Activated T-cell treated with anti-CD3 and anti-CD28 coated beads, Interleukin-2, amount 50 U/mL, for 24 hours (primary cell): ENCODE measurements around the gene LRMDA.

ENCODE experiments used
- DNase-seq: peaks from one replicate; pipeline ENCODE4 v3.0.0-alpha.2; 2020
- H3K27ac Mint-ChIP-seq: 2 replicates; pipeline ENCODE4 v1.8.0; 2020; ENCODE audit warnings: mild to moderate bottlenecking, mixed read lengths
- H3K27me3 Mint-ChIP-seq: 2 replicates; pipeline ENCODE4 v1.8.0; 2020; ENCODE audit warnings: mixed read lengths
- H3K36me3 Mint-ChIP-seq: 2 replicates; pipeline ENCODE4 v1.8.0; 2020; ENCODE audit warnings: low read depth, mixed read lengths
- H3K4me1 Mint-ChIP-seq: 2 replicates; pipeline ENCODE4 v1.8.0; 2020; ENCODE audit warnings: low read depth, mixed read lengths
- H3K4me3 Mint-ChIP-seq: 2 replicates; pipeline ENCODE4 v1.8.0; 2020; ENCODE audit warnings: mild to moderate bottlenecking, moderate library complexity, mixed read lengths
- H3K9me3 Mint-ChIP-seq: 2 replicates; pipeline ENCODE4 v1.8.0; 2020; ENCODE audit warnings: mixed read lengths

LRMDA gene

GRCh38 chr10:76354212-76354738 lies 922.9 kb downstream of the LRMDA start:
- H3K36me3 Mint-ChIP-seq = no peaks in the 10 kb centered on the region
- H3K4me3 Mint-ChIP-seq = no peak overlapping the region
- H3K27me3 Mint-ChIP-seq = no peaks in the 10 kb centered on the region
- H3K9me3 Mint-ChIP-seq = no peaks in the 10 kb centered on the region
- no peak for DNase-seq
- no peaks in the 10 kb centered on the region for H3K4me1 Mint-ChIP-seq
- no peak overlapping the region for H3K27ac Mint-ChIP-seq

- Mint-ChIP-seq H3K9me3 (no peaks in the 10 kb centered on the region), H3K27ac (no peak overlapping the region), H3K4me3 (no peak overlapping the region), H3K36me3 (no peaks in the 10 kb centered on the region), H3K27me3 (no peaks in the 10 kb centered on the region), H3K4me1 (no peaks in the 10 kb centered on the region)
- DNase-seq = no peak
Observed at GRCh38 chr10:76354921-76355320, 923.5 kb downstream of the LRMDA start.

- Mint-ChIP-seq H3K9me3 (no peaks in the 10 kb centered on the region), H3K27ac (no peak overlapping the region), H3K4me1 (no peaks in the 10 kb centered on the region), H3K4me3 (no peak overlapping the region), H3K36me3 (no peaks in the 10 kb centered on the region), H3K27me3 (no peaks in the 10 kb centered on the region)
- no peak for DNase-seq
Observed at GRCh38 chr10:76356557-76356956, 925.1 kb downstream of the LRMDA start.

GRCh38 chr10:76357726-76358415 lies 926.4 kb downstream of the LRMDA start:
- DNase-seq = no peak
- Mint-ChIP-seq H3K9me3 (no peaks in the 10 kb centered on the region), H3K4me1 (no peaks in the 10 kb centered on the region), H3K4me3 (no peak overlapping the region), H3K27ac (no peak overlapping the region), H3K27me3 (no peaks in the 10 kb centered on the region), H3K36me3 (no peaks in the 10 kb centered on the region)

DNA sequence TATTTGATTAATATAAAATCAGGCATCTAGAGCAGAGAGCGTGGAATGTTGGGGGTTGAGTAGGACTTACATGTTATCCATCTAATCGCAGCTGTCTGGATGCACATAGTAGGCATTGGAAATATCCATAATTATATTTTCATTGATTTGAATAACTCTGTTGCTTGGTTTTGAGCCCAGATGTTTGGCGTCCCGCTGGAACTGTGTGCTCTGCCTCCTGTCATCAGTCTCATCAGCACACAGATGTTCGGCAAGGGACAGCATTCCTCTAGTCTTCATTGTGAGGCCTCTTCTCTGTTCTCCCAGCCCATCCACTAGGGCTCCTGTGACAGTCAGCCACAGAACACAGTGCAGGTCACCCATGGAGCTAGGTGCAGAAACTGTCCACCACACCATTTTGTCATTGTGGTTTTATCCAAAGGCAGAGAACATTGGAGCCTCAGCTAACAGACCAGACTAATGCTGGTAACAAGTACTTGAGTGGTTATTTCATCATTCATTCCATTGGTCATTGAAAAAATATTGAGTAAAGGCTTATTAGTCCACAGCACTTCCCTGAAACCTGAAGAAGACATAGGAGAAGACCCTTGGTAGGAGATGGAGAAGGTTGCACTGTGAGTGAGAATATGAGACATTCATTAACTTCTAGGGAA lies 927.4 kb downstream of the LRMDA start:
- H3K27me3 Mint-ChIP-seq = no peaks in the 10 kb centered on the region
- DNase-seq = no peak

DNA sequence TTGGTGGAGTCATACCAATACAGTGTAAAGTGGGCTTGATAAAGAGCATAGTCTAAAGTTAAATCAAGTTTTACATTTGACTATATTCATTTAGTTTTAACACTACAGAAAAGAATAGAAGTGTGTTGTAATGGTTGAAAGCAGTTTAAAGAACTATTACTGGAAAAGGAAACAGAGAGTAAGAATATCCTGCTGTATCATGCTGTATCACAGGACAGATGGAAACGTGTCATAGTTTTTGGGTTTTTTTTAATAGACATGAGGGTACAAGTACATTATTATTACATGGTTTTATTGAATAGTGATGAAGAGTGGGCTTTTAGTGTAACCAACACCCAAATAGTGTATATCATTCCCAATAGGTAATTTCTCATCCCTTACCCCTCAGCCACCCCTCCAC lies 944.3 kb downstream of the LRMDA start:
- Mint-ChIP-seq H3K4me1 (no peaks in the 10 kb centered on the region), H3K27ac (no peak overlapping the region), H3K36me3 (no peaks in the 10 kb centered on the region), H3K9me3 (no peaks in the 10 kb centered on the region), H3K4me3 (no peak overlapping the region), H3K27me3 (no peaks in the 10 kb centered on the region)
- DNase-seq = no peak

More for the DNA sequence above, 927.4 kb downstream of the LRMDA start:
- no peak overlapping the region for H3K4me3 Mint-ChIP-seq
- H3K9me3 Mint-ChIP-seq = no peaks in the 10 kb centered on the region
- H3K27ac Mint-ChIP-seq = no peak overlapping the region
- H3K36me3 Mint-ChIP-seq = no peaks in the 10 kb centered on the region
- no peaks in the 10 kb centered on the region for H3K4me1 Mint-ChIP-seq

DNA sequence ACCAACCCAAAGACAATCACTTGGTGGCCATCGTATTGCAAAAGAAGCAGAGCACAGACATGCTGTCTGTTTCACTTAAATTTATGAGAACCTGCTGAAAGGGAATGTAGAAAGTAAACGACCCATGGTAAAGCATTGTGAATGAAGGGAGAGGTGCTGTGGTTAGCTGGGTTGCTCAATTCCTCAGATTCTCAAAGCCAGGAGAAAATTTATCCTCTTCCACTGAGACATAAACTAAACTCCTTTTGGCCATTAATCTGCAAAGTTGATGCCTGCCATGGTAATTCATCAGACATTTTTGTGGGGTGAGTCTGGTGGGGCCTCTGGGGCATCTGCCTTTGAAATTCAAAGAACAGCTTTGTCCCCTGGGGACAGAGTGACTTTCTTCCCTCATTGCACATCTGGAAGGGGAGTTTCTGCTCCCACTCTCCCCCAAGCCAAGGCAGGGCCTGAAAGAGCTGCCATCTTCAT lies 951.0 kb downstream of the LRMDA start:
- H3K36me3 Mint-ChIP-seq = no peaks in the 10 kb centered on the region
- no peaks in the 10 kb centered on the region for H3K27me3 Mint-ChIP-seq
- H3K9me3 Mint-ChIP-seq = no peaks in the 10 kb centered on the region
- DNase-seq = no peak
- no peak overlapping the region for H3K27ac Mint-ChIP-seq
- H3K4me1 Mint-ChIP-seq = no peaks in the 10 kb centered on the region
- no peak overlapping the region for H3K4me3 Mint-ChIP-seq

GRCh38 chr10:76388321-76389023 lies 957.0 kb downstream of the LRMDA start:
- Mint-ChIP-seq H3K4me3 (no peak overlapping the region), H3K36me3 (no peaks in the 10 kb centered on the region), H3K27me3 (no peaks in the 10 kb centered on the region), H3K27ac (no peak overlapping the region), H3K4me1 (no peaks in the 10 kb centered on the region), H3K9me3 (no peaks in the 10 kb centered on the region)
- DNase-seq = no peak

DNA sequence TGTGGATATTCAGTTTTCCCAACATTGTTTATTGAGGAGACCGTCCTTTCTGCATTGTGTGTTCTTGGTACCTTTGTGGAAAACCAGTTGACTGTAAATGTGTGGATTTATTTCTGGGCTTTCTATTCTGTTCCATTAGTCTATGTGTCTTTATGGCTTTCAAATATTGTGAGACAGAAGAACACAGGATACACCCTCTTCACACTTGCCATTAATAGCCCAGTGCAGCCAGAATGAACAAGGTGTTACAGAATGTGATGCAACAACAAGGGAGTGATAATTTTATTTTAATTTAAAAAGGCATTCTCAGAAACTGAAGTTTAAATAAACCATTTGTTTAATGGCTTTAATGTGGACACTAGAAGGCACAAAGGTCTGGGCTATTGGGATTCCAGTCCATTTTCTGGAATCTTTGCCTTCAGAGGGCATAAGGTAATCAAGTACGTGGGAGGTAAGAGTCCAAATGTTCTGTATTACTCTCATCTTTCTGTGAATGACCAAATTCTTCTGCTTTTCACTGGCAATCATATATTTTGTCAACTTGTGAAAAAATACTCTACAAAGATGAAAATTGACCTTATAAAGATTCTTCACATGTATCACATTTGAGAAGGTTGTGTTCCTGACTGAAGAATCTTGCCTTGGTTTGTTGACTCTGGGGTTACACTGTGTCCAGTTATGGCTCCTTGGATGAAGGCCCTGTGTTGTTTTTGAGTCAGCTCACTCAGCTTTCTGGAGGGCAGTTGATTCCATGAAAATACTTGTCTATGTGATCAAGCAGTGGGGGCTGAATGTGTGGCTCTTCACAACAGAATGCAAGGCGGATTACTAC lies 962.7 kb downstream of the LRMDA start:
- Mint-ChIP-seq H3K9me3 (no peaks in the 10 kb centered on the region), H3K36me3 (no peaks in the 10 kb centered on the region), H3K27me3 (no peaks in the 10 kb centered on the region), H3K4me3 (no peak overlapping the region), H3K27ac (no peak overlapping the region), H3K4me1 (no peaks in the 10 kb centered on the region)
- no peak for DNase-seq

DNA sequence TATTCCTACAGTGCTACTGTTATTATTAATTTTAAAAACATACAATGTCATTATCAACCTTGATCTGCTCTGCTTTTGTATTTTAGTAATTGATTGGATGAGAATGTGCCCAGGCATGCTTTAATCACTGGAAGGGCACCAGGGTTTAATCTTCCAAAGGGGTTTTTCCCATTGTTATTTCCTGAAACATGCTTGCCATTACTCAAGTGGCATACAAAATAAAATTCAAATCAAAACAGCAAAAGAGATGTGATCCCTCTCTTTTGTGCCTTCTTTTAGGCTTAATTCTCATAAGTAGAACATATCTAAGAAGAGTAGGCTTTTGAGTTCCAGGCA lies 963.3 kb downstream of the LRMDA start:
- no peak overlapping the region for H3K27ac Mint-ChIP-seq
- DNase-seq = no peak
- no peaks in the 10 kb centered on the region for H3K4me1 Mint-ChIP-seq
- no peaks in the 10 kb centered on the region for H3K27me3 Mint-ChIP-seq
- H3K9me3 Mint-ChIP-seq = no peaks in the 10 kb centered on the region
- H3K36me3 Mint-ChIP-seq = no peaks in the 10 kb centered on the region
- H3K4me3 Mint-ChIP-seq = no peak overlapping the region

GRCh38 chr10:76395251-76395650 lies 963.8 kb downstream of the LRMDA start:
- no peak for DNase-seq
- Mint-ChIP-seq H3K9me3 (no peaks in the 10 kb centered on the region), H3K27ac (no peak overlapping the region), H3K4me3 (no peak overlapping the region), H3K27me3 (no peaks in the 10 kb centered on the region), H3K36me3 (no peaks in the 10 kb centered on the region), H3K4me1 (no peaks in the 10 kb centered on the region)

- no peaks in the 10 kb centered on the region for H3K9me3 Mint-ChIP-seq
- no peak for DNase-seq
- no peak overlapping the region for H3K27ac Mint-ChIP-seq
- no peaks in the 10 kb centered on the region for H3K4me1 Mint-ChIP-seq
- no peaks in the 10 kb centered on the region for H3K36me3 Mint-ChIP-seq
- no peaks in the 10 kb centered on the region for H3K27me3 Mint-ChIP-seq
- no peak overlapping the region for H3K4me3 Mint-ChIP-seq
Observed at GRCh38 chr10:76396134-76396533, 964.7 kb downstream of the LRMDA start.

DNA sequence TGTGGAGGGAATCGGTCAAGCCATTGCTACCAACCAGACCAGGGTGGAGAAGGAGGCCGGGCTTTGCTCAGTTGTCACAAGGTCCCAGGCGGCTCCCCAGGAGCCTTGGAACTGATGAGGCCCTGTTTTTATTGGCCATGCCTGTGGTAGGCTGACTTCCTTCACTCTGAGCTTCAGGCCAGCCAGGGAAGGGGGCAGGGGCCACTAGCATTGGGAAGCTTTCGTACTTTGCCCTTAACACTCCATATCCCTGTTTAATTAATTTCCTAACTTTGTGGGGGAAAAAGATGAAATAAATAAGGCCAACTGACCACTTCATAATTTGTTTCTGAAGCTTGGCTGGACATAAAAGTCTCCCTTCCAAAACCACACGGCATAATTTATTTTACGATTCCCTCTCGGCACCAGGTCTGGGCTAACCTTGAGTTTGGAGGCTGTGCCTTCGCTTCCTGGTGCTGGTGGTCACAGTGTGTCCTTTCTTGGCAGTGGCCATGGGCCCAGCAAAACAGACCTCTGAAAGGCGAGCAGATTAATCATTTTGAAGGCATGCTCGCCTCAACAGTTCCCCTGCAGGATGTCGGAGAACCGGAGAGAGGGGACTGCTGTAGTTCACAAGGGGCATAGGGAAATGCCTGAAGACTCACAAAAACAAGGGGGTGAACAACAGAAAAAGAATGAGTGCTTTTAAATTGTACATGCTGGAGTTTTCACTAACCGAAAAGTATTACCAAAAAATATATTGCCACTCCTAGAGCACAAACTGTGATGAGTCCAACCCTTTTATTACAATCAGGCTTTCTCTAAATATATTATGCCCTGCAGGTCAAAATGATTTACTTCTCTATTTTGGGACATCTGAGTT lies 966.0 kb downstream of the LRMDA start:
- no peaks in the 10 kb centered on the region for H3K27me3 Mint-ChIP-seq
- no peak overlapping the region for H3K4me3 Mint-ChIP-seq
- no peaks in the 10 kb centered on the region for H3K9me3 Mint-ChIP-seq
- no peaks in the 10 kb centered on the region for H3K36me3 Mint-ChIP-seq
- no peak overlapping the region for H3K27ac Mint-ChIP-seq
- H3K4me1 Mint-ChIP-seq = no peaks in the 10 kb centered on the region
- no peak for DNase-seq
